CD14-positive monocyte (primary cell): ENCODE results near the gene HOXD1. TPM values are rescaled to one million over a fixed set of nuclear protein-coding genes. Genes with fewer than 3 reads are reported as not detected.
A peak's percentile ranks its signal among the peaks of the same experiment; 100 is the strongest.

ENCODE experiments used
- DNase-seq, 3 donors: peaks; one replicate each; pipeline ENCODE4 v3.0.0-alpha.2; 2011 to 2022
- H2AFZ ChIP-seq: 2 replicates; pipeline ENCODE4 v1.6.0; 2012; ENCODE audit warnings: mild to moderate bottlenecking, low read depth, low read length, inconsistent platforms; ENCODE audit not compliant: insufficient read depth, poor library complexity, severe bottlenecking
- H3K27ac ChIP-seq, 2 donors: 1 replicate in 1 of 2; 2 replicates in 1 of 2; pipeline ENCODE4 v1.5.1; 2012 to 2013; ENCODE audit warnings: low read length in 2 of 2, control low read depth in 1 of 2, inconsistent platforms in 1 of 2, low read depth in 1 of 2, mild to moderate bottlenecking in 1 of 2
- H3K27me3 ChIP-seq, 2 donors: one replicate each; pipeline versions ENCODE4 v1.6.0 to v1.6.1; 2011 to 2013; ENCODE audit warnings: low read length in 2 of 2; ENCODE audit not compliant: control insufficient read depth in 2 of 2, insufficient read depth in 2 of 2
- H3K36me3 ChIP-seq, 2 donors: replicated peaks in 1 of 2; 1 replicate in 1 of 2; 2 replicates in 1 of 2; pipeline versions ENCODE4 v1.5.1 to v1.6.1; 2012 to 2013; ENCODE audit warnings: low read length in 2 of 2, control low read depth in 1 of 2, inconsistent platforms in 1 of 2, mild to moderate bottlenecking in 1 of 2; ENCODE audit not compliant: insufficient read depth in 2 of 2, control insufficient read depth in 1 of 2
- H3K4me1 ChIP-seq, 2 donors: 1 replicate in 1 of 2; 2 replicates in 1 of 2; pipeline versions ENCODE4 v1.5.1 to v1.6.1; 2012 to 2013; ENCODE audit warnings: low read length in 2 of 2, control low read depth in 1 of 2, inconsistent platforms in 1 of 2, mild to moderate bottlenecking in 1 of 2, moderate library complexity in 1 of 2; ENCODE audit not compliant: insufficient read depth in 2 of 2, control insufficient read depth in 1 of 2
- H3K4me2 ChIP-seq: replicated peaks from 2 replicates; pipeline ENCODE3; 2012; ENCODE audit warnings: low read length, moderate library complexity, mild to moderate bottlenecking; ENCODE audit not compliant: poor library complexity, severe bottlenecking; ENCODE audit errors: extremely low read depth
- H3K4me3 ChIP-seq, 3 experiments: fragments of 200-600 bp in 1 of 3; sonication (generic) in 1 of 3; replicated peaks in 1 of 3; 1 replicate in 2 of 3; 2 replicates in 1 of 3; pipeline ENCODE4 v1.5.1; 2011 to 2013; ENCODE audit warnings: low read length in 3 of 3, mild to moderate bottlenecking in 3 of 3, control low read depth in 2 of 3, low read depth in 2 of 3, inconsistent platforms in 1 of 3, moderate library complexity in 1 of 3
- H3K79me2 ChIP-seq: 2 replicates; pipeline ENCODE4 v1.6.0; 2012; ENCODE audit warnings: mild to moderate bottlenecking, control low read depth, inconsistent platforms, low read length, moderate library complexity; ENCODE audit not compliant: insufficient read depth
- H3K9ac ChIP-seq: 2 replicates; pipeline ENCODE4 v1.6.0; 2017; ENCODE audit warnings: low read length, mild to moderate bottlenecking; ENCODE audit not compliant: insufficient read depth, poor library complexity, severe bottlenecking
- H3K9me3 ChIP-seq, 2 donors: replicated peaks in 1 of 2; 1 replicate in 1 of 2; 2 replicates in 1 of 2; pipeline versions ENCODE4 v1.5.1 to v1.6.1; 2012 to 2013; ENCODE audit warnings: low read length in 2 of 2, control low read depth in 1 of 2; ENCODE audit not compliant: control insufficient read depth in 1 of 2, insufficient read depth in 1 of 2
- H4K20me1 ChIP-seq: 2 replicates; pipeline ENCODE4 v1.6.0; 2012; ENCODE audit warnings: mild to moderate bottlenecking, low read length, control low read depth, moderate library complexity; ENCODE audit not compliant: insufficient read depth
- H3K27ac Mint-ChIP-seq, 7 donors: one replicate each; pipeline ENCODE4 v1.8.0; 2020; ENCODE audit warnings: mild to moderate bottlenecking in 7 of 7, mixed read lengths in 7 of 7, moderate library complexity in 6 of 7, inconsistent platforms in 2 of 7
- H3K27me3 Mint-ChIP-seq, 3 donors: one replicate each; pipeline ENCODE4 v1.8.0; 2021 to 2022; ENCODE audit warnings: low read depth in 3 of 3, mild to moderate bottlenecking in 3 of 3, mixed read lengths in 3 of 3, moderate library complexity in 3 of 3, inconsistent platforms in 1 of 3
- H3K36me3 Mint-ChIP-seq, 2 donors: one replicate each; pipeline ENCODE4 v1.8.0; 2020; ENCODE audit warnings: mixed read lengths in 2 of 2, inconsistent platforms in 1 of 2, mild to moderate bottlenecking in 1 of 2
- H3K4me1 Mint-ChIP-seq: one replicate; pipeline ENCODE4 v1.8.0; 2020; ENCODE audit warnings: mild to moderate bottlenecking, mixed read lengths
- H3K4me3 Mint-ChIP-seq, 2 donors: one replicate each; pipeline ENCODE4 v1.8.0; 2020; ENCODE audit warnings: mild to moderate bottlenecking in 2 of 2, mixed read lengths in 2 of 2, moderate library complexity in 1 of 2
- H3K9me3 Mint-ChIP-seq, 7 donors: one replicate each; pipeline ENCODE4 v1.8.0; 2020 to 2022; ENCODE audit warnings: mixed read lengths in 7 of 7, mild to moderate bottlenecking in 6 of 7, moderate library complexity in 6 of 7, inconsistent platforms in 2 of 7
- WGBS: methylation state at CpG from one replicate; pipeline ENCODE4 v1.1.5; 2013; ENCODE audit warnings: missing lambda C conversion rate; ENCODE audit not compliant: insufficient coverage; 5-methylcytosine and 5-hydroxymethylcytosine counted together
- intact Hi-C, 2 donors: fragments of 100-400 bp; cut with micrococcal nuclease; formaldehyde crosslinking; loops; one replicate each; pipeline versions ENCODE4 v1.15.0 to v1.15.1; 2023
- polyA plus RNA-seq, 3 donors: library from polyadenylated mRNA; depleted of rRNA in 1 of 3; unstranded in 2 of 3; stranded (reverse) in 1 of 3; fragments of 300-500 nt in 2 of 3; fragments of >200 nt in 1 of 3; fragmentation: Illumina TruSeq in 2 of 3; gene quantifications; 1 replicate in 2 of 3; 2 replicates in 1 of 3; pipeline ENCODE4 v1.2.3, GENCODE V29; 2012 to 2021
- TF ChIP-seq, protein P1 (sequence below): fragments of 200-600 bp; IDR thresholded peaks from one replicate; pipeline ENCODE4 v1.8.0; 2022; ENCODE audit warnings: antibody characterized with exemption, mild to moderate bottlenecking

The HOXD1 gene
- polyA plus RNA-seq, 3 donors = not detected

DNA sequence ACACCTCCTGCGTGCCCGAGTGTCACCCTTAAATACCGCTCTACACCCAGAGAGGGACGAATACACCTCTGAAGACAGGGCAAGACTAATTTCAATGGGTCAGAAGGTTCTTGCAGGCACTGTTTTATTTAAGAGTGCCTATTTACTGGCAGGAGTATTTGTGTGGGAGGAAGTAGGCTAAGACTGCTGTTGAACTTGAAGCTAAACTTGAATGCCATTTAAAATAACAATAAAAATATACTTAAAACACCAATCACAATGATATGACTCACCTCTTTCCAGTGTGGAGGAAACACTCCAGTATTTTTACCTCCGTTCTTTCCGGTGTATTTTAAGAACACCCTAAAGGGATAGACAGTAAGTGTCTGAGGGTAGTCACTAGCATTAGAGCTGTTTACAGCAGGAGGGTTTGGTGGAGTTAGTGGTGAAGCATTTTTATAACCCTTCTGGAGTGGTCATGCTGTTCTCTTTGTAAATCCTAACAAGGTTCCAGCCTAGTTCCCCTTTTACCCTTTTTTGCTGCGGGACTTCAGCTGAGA is 9.6 kb upstream of the HOXD1 start:
- no peak overlapping the region for H3K27ac Mint-ChIP-seq
- no peak overlapping the region for H3K27ac ChIP-seq
- H3K4me1 ChIP-seq = no peaks in the 10 kb centered on the region
- intact Hi-C loops = no loop called here
- peaks cover 7% of the 10 kb centered on the region for H3K4me1 Mint-ChIP-seq
- H3K9me3 Mint-ChIP-seq = peaks cover 0 to 24% (median 10%) of the 10 kb centered on the region in 7 donors
- no peak overlapping the region for H3K4me2 ChIP-seq
- H3K9ac ChIP-seq = no peak overlapping the region
- peak overlapping the region in 1 of 2 donors; percentile 51 for H3K4me3 Mint-ChIP-seq
- H3K79me2 ChIP-seq = no peaks in the 10 kb centered on the region
- H3K36me3 Mint-ChIP-seq = no peaks in the 10 kb centered on the region
- no peak overlapping the region for H2AFZ ChIP-seq
- no peak overlapping the region for H3K4me3 ChIP-seq
- peaks cover 91 to 98% (median 95%) of the 10 kb centered on the region in 3 donors for H3K27me3 Mint-ChIP-seq
- TF ChIP-seq, protein P1, sequence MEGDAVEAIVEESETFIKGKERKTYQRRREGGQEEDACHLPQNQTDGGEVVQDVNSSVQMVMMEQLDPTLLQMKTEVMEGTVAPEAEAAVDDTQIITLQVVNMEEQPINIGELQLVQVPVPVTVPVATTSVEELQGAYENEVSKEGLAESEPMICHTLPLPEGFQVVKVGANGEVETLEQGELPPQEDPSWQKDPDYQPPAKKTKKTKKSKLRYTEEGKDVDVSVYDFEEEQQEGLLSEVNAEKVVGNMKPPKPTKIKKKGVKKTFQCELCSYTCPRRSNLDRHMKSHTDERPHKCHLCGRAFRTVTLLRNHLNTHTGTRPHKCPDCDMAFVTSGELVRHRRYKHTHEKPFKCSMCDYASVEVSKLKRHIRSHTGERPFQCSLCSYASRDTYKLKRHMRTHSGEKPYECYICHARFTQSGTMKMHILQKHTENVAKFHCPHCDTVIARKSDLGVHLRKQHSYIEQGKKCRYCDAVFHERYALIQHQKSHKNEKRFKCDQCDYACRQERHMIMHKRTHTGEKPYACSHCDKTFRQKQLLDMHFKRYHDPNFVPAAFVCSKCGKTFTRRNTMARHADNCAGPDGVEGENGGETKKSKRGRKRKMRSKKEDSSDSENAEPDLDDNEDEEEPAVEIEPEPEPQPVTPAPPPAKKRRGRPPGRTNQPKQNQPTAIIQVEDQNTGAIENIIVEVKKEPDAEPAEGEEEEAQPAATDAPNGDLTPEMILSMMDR = no peak
- no peak for DNase-seq
- H3K36me3 ChIP-seq = no peaks in the 10 kb centered on the region
- H4K20me1 ChIP-seq = no peaks in the 10 kb centered on the region
- peaks cover 89 to 100% of the 10 kb centered on the region in 2 donors for H3K27me3 ChIP-seq
- H3K9me3 ChIP-seq = peaks cover 0 to 36% of the 10 kb centered on the region in 2 donors
- no CpG with 5 or more reads among the region's 7 CpGs for WGBS

DNA sequence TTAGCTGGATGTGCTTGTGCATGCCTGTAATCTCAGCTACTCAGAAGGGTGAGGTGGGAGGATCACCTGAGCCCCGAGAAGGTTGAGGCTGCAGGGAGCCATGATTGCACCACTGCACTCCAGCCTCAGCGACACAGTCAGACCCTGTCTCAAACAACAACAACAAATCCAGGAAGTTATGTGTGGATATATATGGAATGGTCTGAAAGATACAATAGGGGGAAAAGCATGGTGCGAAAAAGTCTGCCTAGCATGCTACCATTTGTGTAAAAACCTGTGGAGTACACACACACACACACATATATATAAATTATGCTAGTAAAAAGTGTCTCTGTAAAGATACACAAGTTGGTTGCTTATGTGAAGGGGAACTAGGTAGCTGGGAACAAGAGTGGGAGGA is 6.9 kb upstream of the HOXD1 start:
- peaks cover 89 to 98% (median 92%) of the 10 kb centered on the region in 3 donors for H3K27me3 Mint-ChIP-seq
- no peak overlapping the region for H2AFZ ChIP-seq
- H3K9me3 ChIP-seq = peaks cover 0 to 32% of the 10 kb centered on the region in 2 donors
- no peak overlapping the region for H3K27ac ChIP-seq
- H3K9ac ChIP-seq = no peak overlapping the region
- no peak overlapping the region for H3K27ac Mint-ChIP-seq
- H3K36me3 Mint-ChIP-seq = peaks cover 0 to 1% of the 10 kb centered on the region in 2 donors
- peaks cover 79 to 100% of the 10 kb centered on the region in 2 donors for H3K27me3 ChIP-seq
- intact Hi-C loops = no loop called here
- TF ChIP-seq, protein P1 = no peak
- no peaks in the 10 kb centered on the region for H4K20me1 ChIP-seq
- no peak overlapping the region for H3K4me3 ChIP-seq
- no peak for DNase-seq
- H3K4me1 ChIP-seq = no peaks in the 10 kb centered on the region
- no CpG with 5 or more reads among the region's 3 CpGs for WGBS
- H3K79me2 ChIP-seq = no peaks in the 10 kb centered on the region
- H3K4me1 Mint-ChIP-seq = peaks cover 4% of the 10 kb centered on the region
- no peak overlapping the region for H3K4me2 ChIP-seq
- no peak overlapping the region for H3K4me3 Mint-ChIP-seq
- H3K36me3 ChIP-seq = no peaks in the 10 kb centered on the region
- H3K9me3 Mint-ChIP-seq = peaks cover 0 to 18% (median 7%) of the 10 kb centered on the region in 7 donors
